Stimulated activated CD4-positive, alpha-beta T cell treated with anti-CD3 and anti-CD28 coated beads, TNF-alpha, amount 100 ng/mL, for 48 hours (primary cell): Measurements from ENCODE around the gene PLCB4.

Experiments used
- DNase-seq, 3 donors: peaks; one replicate each; pipeline ENCODE4 v3.0.0-alpha.2; 2020; ENCODE audit warnings: low read depth in 3 of 3

Gene PLCB4

DNA sequence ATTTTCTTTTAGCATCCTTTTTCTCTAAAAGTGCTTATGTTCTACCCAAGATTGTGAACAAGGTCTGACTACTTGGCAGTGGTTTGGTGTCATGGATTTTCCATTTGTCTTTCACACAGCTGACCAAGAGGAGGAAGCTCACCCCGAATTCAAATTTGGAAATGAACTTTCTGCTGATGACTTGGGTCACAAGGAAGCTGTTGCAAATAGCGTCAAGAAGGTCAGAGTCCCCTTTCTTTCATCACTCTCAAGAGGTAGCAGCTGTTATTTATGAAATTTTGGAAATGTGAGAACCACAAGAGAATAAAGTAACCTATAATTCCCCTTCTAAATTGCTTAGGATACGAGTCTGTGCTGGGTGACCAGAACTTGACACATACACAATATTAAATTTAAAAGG lies 332.5 kb downstream of the PLCB4 start:
- no peak for DNase-seq

DNA sequence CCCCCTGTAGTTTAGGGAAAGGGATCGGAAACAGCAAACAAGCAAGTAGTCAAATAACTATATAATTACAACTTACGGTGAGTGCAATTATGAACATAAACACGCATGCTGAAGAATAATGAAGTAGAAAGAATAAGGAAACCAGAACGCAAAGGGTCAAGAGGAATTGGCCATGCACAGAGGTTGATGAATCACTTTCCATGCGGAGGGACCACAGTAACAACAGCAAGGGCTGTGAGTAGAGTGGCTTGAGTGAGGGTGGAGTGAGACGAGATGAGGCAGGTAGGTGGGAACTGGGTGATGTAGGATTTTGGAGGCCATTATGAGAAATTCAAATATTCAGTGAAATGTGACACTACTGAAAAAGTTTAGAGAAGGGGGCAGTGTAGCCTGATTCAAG lies 333.3 kb downstream of the PLCB4 start:
- no peak for DNase-seq

DNA sequence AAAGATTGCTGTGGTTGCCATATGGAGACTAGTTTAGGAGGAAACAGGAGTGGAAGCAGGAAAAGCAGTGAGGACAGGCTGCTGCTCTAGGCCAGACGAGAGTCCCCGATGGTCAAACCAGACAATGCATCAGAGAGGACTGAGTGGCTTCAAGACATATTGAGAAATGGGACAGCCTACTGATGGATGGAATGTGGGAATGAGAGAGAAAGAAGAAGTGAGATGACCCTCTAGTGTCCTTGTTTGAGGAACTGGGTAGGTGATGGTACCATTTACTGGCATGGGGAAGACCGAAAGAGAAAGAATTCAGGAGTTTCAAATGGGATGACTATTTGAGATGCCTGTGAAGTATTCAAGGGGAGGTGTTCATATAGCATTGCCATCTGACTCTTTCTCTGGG lies 333.7 kb downstream of the PLCB4 start:
- no peak for DNase-seq

GRCh38 chr20:9403448-9403847 lies 334.6 kb downstream of the PLCB4 start:
- no peak for DNase-seq

DNA sequence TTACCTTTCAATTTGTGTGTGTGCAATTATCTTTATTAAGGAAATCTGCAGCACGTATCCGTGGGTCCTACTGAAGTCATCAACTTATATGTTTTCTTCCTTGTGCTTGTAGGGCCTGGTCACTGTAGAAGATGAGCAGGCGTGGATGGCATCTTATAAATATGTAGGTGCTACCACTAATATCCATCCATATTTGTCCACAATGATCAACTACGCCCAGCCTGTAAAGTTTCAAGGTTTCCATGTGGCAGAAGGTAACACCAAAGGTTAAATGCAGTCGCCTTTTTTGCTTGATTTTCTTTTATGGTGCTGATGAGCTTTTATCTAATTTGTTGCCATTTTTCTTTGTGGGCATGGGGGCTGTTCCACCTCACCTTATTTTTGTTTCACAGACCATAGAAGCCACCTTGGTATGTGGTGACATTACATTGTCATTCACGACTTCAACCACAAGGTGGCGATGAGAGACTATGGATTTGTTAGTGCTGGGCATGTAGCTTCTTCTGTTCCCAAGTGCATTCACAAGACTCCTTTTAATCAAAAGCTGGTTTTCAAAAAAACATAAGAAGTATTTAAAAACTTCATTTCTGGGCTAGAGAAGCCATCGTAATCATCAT lies 339.0 kb downstream of the PLCB4 start:
- peak; percentile 4 to 10 (median 9) for DNase-seq

GRCh38 chr20:9408422-9409300 lies 339.8 kb downstream of the PLCB4 start:
- no peak for DNase-seq

DNA sequence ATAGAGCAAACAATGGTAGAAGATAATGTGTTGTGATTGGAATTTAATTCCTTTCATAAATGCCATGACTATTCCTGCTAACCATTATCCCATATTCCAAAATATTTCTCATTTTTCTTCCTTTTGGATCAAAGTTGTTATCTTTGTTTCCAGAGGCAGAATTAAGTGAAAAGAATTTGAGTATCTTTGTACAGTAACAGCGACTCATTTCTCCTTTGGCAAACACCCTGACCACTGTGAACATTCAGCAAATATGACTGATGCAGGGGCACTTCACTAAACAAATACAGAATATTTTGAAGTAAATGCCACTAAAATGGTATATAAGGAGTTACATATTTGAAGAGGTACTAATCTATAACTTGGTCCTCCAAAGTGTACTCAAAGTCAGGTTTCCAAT lies 340.5 kb downstream of the PLCB4 start:
- DNase-seq = no peak

- no peak for DNase-seq
Measured at GRCh38 chr20:9409981-9410380, 341.1 kb downstream of the PLCB4 start.

DNA sequence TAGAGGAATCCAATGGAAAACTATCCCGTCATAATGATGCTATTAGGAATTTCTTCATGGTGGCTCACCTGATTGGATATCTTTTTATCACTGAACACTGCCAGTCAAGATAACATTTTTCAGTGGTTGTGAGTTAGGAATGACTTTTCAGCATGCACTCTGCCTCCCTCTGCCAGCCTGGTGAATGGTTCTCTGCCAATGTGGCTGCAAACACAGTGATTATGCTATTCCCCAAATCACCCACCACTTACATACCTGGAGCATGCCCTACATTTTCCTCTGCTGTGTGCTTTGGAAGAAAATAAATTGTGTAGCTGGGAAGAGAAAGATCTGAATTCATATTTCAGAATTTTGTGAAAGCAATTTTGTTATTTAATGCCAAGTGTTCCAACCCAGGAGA lies 342.9 kb downstream of the PLCB4 start:
- no peak for DNase-seq

DNA sequence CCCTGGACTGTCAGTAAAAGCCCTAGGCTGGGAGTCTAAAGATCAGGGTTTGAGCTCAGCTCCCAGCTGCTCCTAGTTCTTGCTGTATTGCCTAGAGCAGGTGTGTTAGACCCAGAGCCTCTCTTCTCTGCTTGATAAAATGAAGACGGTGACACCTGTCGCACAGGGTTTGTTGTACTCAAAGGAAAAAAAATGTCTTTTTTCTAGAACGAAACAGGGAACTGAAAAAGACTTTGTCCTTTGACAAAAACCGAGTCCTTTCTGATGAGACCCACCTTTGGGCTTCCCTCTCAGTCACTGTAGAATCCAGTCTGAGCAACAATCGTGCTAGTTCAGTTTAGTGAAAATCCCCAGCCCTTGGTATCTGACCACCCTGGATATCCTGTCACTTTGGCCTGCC lies 343.4 kb downstream of the PLCB4 start:
- DNase-seq = no peak

DNA sequence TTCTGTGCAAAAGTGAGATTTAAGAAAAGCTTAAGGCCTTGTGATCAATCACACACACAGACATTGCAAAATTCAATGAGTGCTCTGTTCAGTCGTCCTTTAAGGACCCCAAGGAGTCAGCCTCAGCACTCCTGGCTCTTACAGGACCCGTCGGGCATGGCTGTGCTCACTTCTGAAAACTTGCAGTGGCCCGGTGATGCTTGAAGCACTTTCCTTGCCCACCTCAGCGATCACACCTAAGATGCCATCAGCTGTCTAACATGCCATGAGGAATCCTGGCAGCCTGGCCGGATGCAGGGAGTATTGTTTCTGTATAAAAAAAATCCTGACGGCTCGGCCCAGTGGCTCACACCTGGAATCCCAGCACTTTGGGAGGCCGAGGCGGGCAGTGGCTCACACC lies 344.1 kb downstream of the PLCB4 start:
- no peak for DNase-seq

DNA sequence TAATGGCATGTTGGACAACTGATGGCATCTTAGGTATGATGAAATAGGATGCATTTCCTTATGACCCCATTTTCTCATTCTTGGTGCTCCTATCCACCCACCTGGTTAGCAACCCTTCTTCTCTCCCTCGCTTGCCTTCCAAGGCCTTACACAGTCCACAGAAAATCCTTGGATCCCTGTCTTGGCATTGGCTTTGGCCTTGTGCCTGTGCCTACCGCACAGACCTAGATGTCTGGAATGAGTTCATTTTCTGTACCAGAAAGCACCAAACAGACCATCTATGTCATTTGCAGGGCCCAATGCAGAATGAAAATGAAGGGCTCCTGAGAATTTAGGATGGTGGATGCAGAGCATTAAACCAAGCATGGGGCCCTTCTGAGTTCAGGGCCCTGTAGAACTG lies 346.5 kb downstream of the PLCB4 start:
- no peak for DNase-seq

DNA sequence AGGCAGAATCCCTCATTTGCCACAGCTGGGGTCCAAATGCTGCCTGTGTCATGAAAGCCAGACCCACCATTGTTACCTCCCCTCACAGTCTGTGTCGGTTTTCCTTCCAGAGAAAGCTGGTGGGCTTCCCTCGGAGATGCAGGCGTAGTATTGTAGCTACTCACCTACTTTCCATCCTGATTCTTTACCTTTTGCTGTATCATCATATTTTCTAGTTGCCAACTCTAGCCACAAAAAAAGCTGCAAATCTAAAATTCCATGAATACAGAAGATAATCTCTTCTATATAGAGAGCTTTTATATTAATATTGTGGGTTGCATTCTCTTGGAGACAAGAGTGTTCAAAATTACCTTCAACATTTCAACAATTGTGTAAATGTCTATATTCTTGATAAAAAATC lies 347.5 kb downstream of the PLCB4 start:
- no peak for DNase-seq

DNA sequence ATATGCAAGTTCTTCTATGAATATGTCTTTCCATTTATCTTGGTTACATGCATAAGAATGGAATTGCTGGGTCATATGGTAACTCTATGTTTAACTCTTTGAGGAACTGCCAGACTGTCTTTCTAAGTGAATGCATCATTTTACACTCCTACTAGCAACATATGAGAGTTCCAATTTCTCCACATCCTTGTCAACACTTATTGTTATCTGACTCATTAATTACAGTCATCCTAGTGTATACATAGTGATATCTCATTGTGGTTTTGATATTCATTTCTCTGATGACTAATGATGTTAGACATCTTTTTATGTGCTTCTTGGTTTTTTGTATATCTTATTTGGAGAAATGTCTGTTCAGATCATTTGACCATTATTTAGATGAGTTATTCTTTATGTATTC lies 348.8 kb downstream of the PLCB4 start:
- no peak for DNase-seq

DNA sequence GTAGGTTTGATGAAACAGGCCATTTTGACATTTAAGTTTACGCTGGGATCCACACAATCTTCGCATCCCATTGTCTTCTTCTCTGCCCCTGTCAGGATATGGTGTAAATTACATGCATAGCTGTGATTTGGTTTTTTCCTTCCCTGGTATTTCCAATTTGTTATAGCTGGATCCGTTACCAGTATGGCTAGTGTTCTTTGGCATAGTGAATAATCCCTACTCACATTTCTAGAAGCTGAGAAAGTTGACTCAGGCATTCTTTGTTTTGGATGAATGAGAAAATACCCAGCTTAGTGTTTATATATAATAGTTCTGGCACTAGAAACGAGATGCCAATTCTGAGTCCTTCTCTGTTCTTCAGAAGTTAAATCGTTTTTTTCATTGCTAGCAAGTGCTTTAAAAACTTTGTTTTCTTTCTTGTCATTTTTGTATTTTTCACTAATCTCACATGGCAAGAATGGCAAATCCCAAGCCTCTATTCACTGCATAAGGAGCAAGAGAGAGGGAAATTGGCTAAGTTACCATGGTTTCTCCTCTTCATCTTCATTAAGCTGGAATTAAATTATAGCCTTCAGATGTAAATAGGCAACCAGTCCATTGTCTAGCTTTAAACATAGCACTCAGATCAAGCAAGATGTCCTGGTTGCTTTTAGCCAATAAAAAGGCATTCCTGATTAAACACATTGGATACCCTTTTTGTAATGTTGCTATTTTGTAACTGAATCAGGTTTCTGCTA lies 353.6 kb downstream of the PLCB4 start:
- no peak for DNase-seq

DNA sequence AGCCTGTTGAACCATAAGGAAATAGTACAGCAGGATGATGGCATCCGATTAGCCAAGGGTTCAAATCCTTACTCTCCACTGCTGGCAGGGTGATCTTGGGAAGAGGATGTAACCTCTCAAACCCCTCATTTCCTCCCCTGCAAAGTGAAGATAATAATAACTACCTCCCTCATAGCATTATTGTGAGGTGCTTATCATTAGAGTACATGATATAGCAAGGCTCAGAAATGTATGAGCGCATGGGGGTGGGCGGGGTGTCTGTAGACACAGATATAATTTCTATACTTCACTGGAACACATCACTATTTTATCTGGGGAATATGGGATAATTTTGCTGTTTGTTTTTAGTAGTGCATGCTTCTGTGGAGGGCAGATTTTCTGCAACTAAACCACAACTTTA lies 355.7 kb downstream of the PLCB4 start:
- no peak for DNase-seq

GRCh38 chr20:9427430-9428291 lies 358.8 kb downstream of the PLCB4 start:
- no peak for DNase-seq

DNA sequence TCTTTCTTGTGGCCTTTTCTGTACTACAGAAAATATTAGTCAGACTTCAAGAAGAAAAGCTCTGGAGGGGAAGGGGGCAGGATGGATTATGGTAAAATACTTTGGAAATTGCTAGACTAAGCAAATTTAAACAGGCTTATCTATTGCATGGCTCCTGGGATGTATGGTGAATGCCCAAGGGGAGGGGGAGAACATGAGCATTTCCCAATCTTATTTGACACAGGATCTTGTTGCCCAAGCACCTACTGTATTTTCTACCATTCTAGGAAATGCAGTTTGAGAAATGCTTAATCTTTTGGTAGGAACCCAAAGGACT lies 359.4 kb downstream of the PLCB4 start:
- DNase-seq = no peak

DNA sequence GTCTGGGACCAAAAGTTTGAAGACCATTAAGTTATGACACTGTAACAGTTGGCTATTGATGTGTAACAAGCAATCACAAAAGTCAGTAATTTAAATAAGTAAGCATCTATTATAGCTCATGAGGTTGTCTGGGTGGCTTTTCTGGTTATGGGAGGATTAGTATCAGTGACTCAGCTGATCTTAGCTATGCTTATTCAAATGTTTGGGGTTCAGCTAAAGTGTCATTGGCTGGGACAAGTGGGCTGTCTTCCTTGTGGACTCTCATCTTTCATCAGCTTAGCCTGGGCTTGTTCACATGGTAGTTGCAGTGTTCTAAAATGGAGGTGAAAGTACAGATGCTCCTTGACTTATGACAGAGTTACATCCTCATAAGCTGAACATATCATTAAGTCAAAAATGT lies 370.9 kb downstream of the PLCB4 start:
- no peak for DNase-seq

DNA sequence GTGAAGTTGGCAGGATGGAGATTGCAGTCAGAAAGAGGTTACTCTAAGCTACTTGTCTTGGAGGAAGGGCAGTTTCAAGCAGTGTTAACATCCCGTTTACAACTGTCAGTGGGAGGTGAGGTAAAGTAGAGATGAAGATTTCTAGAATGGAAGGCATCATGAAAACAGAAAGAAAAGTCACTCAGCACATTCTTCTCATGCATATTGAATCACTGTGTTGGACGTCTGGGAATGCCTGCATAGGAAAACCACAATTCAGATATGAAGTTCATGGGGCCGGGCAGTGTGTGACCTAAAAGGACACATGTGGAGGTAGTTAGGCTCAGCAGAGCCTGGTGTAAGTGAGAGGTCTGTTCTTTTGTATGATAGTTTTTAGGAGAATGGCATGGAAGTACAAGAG lies 372.0 kb downstream of the PLCB4 start:
- DNase-seq = no peak

DNA sequence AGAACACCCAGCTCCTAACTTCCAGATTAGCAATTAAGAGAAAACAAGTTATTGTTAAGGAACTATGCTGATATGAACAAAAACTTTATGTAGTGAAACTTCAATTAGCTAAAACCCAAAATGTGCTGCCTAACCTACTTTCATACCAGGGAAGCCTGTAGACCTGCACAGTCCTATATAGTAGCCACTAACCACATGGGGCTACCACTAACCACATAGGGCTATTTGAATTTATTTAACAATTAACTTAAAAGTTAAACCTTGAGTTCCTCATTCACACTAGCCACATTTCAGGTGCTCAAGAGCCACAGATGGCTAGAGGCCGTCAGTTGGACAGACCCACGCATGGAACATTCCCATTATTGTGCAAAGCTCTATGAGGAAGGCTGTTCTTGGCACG lies 373.1 kb downstream of the PLCB4 start:
- DNase-seq = no peak

GRCh38 chr20:9442858-9443257 lies 374.0 kb downstream of the PLCB4 start:
- no peak for DNase-seq
